ENCODE data around the gene FUCA2.

DNA sequence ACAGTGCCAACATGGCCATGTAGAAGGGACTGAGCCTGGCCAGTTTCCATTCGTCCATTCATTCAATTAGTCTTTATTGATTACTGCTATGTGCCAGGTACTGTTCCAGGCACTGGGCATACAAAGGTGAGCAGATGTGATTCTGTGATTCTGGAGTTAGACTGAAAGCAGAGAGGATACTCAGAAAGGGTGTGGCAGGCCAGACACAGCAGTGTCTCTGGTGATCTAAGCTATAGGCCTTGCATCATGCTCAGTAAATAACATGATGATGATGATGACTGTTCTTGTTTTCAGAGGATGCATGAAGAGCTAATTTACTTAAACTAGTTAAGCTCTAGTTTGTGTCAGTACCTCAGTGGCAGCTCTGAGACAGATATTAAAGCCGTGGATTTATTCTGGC, 31.4 kb upstream of the FUCA2 start:
- TF ChIP-seq EP300 (IDR thresholded peaks at IDR 0.05; ENCODE audit: borderline replicate concordance in 1 of 2, low read depth in 2 of 2, low read length in 2 of 2) (no peak), HDAC6 (IDR thresholded peaks at IDR 0.05; ENCODE audit: low read depth, low read length) (no peak), POLR2AphosphoS5 (IDR thresholded peaks at IDR 0.05; ENCODE audit: low read depth, low read length) (no peak), POLR2A (IDR thresholded peaks at IDR 0.05; ENCODE audit: control extremely low read depth in 1 of 2, low read depth in 2 of 2, low read length in 2 of 2) (no peak), EZH2 (IDR thresholded peaks at IDR 0.05; ENCODE audit: low read depth, low read length, severe bottlenecking) (no peak)
- TF ChIP-seq, protein P1, sequence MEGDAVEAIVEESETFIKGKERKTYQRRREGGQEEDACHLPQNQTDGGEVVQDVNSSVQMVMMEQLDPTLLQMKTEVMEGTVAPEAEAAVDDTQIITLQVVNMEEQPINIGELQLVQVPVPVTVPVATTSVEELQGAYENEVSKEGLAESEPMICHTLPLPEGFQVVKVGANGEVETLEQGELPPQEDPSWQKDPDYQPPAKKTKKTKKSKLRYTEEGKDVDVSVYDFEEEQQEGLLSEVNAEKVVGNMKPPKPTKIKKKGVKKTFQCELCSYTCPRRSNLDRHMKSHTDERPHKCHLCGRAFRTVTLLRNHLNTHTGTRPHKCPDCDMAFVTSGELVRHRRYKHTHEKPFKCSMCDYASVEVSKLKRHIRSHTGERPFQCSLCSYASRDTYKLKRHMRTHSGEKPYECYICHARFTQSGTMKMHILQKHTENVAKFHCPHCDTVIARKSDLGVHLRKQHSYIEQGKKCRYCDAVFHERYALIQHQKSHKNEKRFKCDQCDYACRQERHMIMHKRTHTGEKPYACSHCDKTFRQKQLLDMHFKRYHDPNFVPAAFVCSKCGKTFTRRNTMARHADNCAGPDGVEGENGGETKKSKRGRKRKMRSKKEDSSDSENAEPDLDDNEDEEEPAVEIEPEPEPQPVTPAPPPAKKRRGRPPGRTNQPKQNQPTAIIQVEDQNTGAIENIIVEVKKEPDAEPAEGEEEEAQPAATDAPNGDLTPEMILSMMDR (IDR thresholded peaks at IDR 0.05; ENCODE audit: control extremely low read depth in 1 of 3, insufficient read depth in 1 of 3, low read depth in 1 of 3, low read length in 3 of 3), result no peak

Measured in H1 (cell line).